PC-9 (cell line): Measurements from ENCODE around the gene PAN3. TPM values are rescaled to one million over a fixed set of nuclear protein-coding genes. Genes with fewer than 3 reads are reported as not detected.

Source experiments
- BruUV-seq: library from RNA; stranded (reverse); fragments of 400-500 nt; replicated peaks from 2 replicates; lab custom pipeline; 2021; lab: Mats Ljungman, UMichigan
- CTCF ChIA-PET: fragments of 300-600 bp; sonication (Branson Sonifier 250); formaldehyde crosslinking; loops from one replicate; lab custom pipeline; 2022; ENCODE audit warnings: antibody characterized with exemption; lab: Charles Lee
- POLR2A ChIA-PET: fragments of 300-600 bp; sonication (Branson Sonifier 250); formaldehyde crosslinking; loops from one replicate; lab custom pipeline; 2022; ENCODE audit warnings: antibody characterized with exemption; ENCODE audit not compliant: unreplicated experiment; lab: Charles Lee
- DNase-seq, 2 experiments: peaks; one replicate each; pipeline versions ENCODE4 v3.0.0 to v3.0.0-alpha.2; 2015 to 2022; ENCODE audit warnings: mixed read lengths in 1 of 2
- H2AFZ ChIP-seq: fragments of 200-600 bp; sonication (generic); 2 replicates; pipeline ENCODE4 v1.8.1; 2017; ENCODE audit warnings: antibody characterized with exemption
- H3F3A ChIP-seq: fragments of 200-600 bp; sonication (generic); 2 replicates; pipeline ENCODE4 v1.8.1; 2017; ENCODE audit warnings: antibody characterized with exemption, mild to moderate bottlenecking, low read depth; ENCODE audit not compliant: insufficient read depth
- H3K27ac ChIP-seq: fragments of 200-600 bp; sonication (generic); 2 replicates; pipeline ENCODE4 v1.6.1; 2016; ENCODE audit warnings: mixed run types
- H3K27me3 ChIP-seq: fragments of 200-600 bp; sonication (generic); 2 replicates; pipeline ENCODE4 v1.6.1; 2016; ENCODE audit warnings: low read depth, mixed run types; ENCODE audit not compliant: insufficient read depth
- H3K36me3 ChIP-seq: fragments of 200-600 bp; sonication (generic); 2 replicates; pipeline ENCODE4 v1.6.1; 2016; ENCODE audit warnings: low read depth, mixed run types
- H3K4me1 ChIP-seq: fragments of 200-600 bp; sonication (generic); replicated peaks from 2 replicates; pipeline ENCODE4 v1.6.1; 2016; ENCODE audit warnings: mixed run types; ENCODE audit not compliant: insufficient read depth
- H3K4me2 ChIP-seq: fragments of 200-600 bp; sonication (generic); 2 replicates; pipeline ENCODE4 v1.6.1; 2017; ENCODE audit warnings: mixed run types
- H3K4me3 ChIP-seq: fragments of 200-600 bp; sonication (generic); 2 replicates; pipeline ENCODE4 v1.6.1; 2016; ENCODE audit warnings: mixed run types
- H3K79me2 ChIP-seq: fragments of 200-600 bp; sonication (generic); 2 replicates; pipeline ENCODE4 v1.6.1; 2017; ENCODE audit warnings: low read depth, mixed run types
- H3K9me2 ChIP-seq: fragments of 200-600 bp; sonication (generic); 2 replicates; pipeline ENCODE4 v1.8.1; 2017; ENCODE audit warnings: mild to moderate bottlenecking; ENCODE audit not compliant: insufficient read depth
- H3K9me3 ChIP-seq: fragments of 200-600 bp; sonication (generic); 2 replicates; pipeline ENCODE4 v1.8.1; 2016; ENCODE audit warnings: low read depth; ENCODE audit not compliant: insufficient read depth
- H4K20me1 ChIP-seq: fragments of 200-600 bp; sonication (generic); 2 replicates; pipeline ENCODE4 v1.8.1; 2017; ENCODE audit not compliant: insufficient read depth
- CTCF ChIP-seq: fragments of 200-600 bp; sonication (generic); conservative IDR thresholded peaks from 2 replicates; pipeline ENCODE4 v1.6.1; 2017; ENCODE audit warnings: mixed run types, antibody characterized with exemption, mild to moderate bottlenecking, moderate library complexity
- EZH2 ChIP-seq: fragments of 200-600 bp; sonication (generic); IDR thresholded peaks from 2 replicates; pipeline ENCODE4 v1.8.0; 2017; ENCODE audit warnings: antibody characterized with exemption, low read depth
- intact Hi-C: fragments of 100-400 bp; cut with micrococcal nuclease; formaldehyde crosslinking; loops from one replicate; pipeline ENCODE4 v1.10.0; 2022; ENCODE audit not compliant: unreplicated experiment
- total RNA-seq: library from RNA; stranded (reverse); gene quantifications from 2 replicates; pipeline ENCODE4 v1.2.3, GENCODE V29; 2021

The PAN3 gene
- total RNA-seq, 1 experiment from 2014 or later = 34.6 TPM

DNA sequence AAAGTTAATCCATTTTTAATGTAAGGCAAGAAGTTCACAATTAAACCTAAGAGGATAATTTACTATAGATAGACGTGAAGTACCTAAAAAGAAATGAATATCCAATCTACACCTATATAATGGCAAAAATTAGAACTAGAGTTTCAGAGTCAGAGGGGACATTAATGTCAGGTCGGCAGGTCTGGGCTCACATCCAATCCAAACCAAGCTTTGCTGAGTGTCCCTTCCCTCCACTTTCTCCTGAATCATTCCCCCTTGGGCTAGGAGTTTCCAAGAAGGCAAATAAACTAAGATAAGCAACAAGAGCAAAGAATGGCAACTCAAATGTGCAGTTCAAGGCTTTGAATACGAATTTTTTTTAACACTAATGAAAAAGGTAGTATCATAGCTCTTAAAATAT is 40.8 kb upstream of the PAN3 start:
- no peaks in the 10 kb centered on the region for H3K9me2 ChIP-seq
- no peaks in the 10 kb centered on the region for H3K79me2 ChIP-seq
- CTCF ChIA-PET = no interaction called here
- POLR2A ChIA-PET = no interaction called here
- H3F3A ChIP-seq = no peaks in the 10 kb centered on the region
- no TSS peak for BruUV-seq
- H3K4me1 ChIP-seq = no peaks in the 10 kb centered on the region
- no peak for DNase-seq
- H2AFZ ChIP-seq = no peak overlapping the region; the same call in 1 of the 2 replicates
- intact Hi-C loops = no loop called here
- no peaks in the 10 kb centered on the region for H3K9me3 ChIP-seq
- H3K27ac ChIP-seq = no peak overlapping the region
- no peaks in the 10 kb centered on the region for H4K20me1 ChIP-seq
- peaks cover 76% of the 10 kb centered on the region for H3K27me3 ChIP-seq
- H3K4me2 ChIP-seq = no peak overlapping the region
- H3K36me3 ChIP-seq = no peaks in the 10 kb centered on the region
- no peak for TF ChIP-seq CTCF
- TF ChIP-seq EZH2 = no peak
- H3K4me3 ChIP-seq = no peak overlapping the region

GRCh38 chr13:28099396-28100149 is 38.8 kb upstream of the PAN3 start:
- H3K27me3 ChIP-seq = peaks cover 80% of the 10 kb centered on the region
- intact Hi-C loops = no loop called here
- no peak for DNase-seq

More at GRCh38 chr13:28099396-28100149, 38.8 kb upstream of the PAN3 start:
- Histone ChIP-seq H3K79me2 (no peaks in the 10 kb centered on the region), H2AFZ (no peak overlapping the region), H3K27ac (no peak overlapping the region), H3K9me3 (no peaks in the 10 kb centered on the region), H3K4me1 (no peaks in the 10 kb centered on the region), H3K4me2 (no peak overlapping the region), H3K4me3 (no peak overlapping the region), H4K20me1 (no peaks in the 10 kb centered on the region), H3K9me2 (no peaks in the 10 kb centered on the region), H3K36me3 (no peaks in the 10 kb centered on the region), H3F3A (no peaks in the 10 kb centered on the region)
- TF ChIP-seq CTCF (no peak), EZH2 (no peak)
- ChIA-PET POLR2A (no interaction called here), CTCF (no interaction called here)
- BruUV-seq = no TSS peak
